ENCODE data around the gene DNAI7.

Gene DNAI7, protein sequence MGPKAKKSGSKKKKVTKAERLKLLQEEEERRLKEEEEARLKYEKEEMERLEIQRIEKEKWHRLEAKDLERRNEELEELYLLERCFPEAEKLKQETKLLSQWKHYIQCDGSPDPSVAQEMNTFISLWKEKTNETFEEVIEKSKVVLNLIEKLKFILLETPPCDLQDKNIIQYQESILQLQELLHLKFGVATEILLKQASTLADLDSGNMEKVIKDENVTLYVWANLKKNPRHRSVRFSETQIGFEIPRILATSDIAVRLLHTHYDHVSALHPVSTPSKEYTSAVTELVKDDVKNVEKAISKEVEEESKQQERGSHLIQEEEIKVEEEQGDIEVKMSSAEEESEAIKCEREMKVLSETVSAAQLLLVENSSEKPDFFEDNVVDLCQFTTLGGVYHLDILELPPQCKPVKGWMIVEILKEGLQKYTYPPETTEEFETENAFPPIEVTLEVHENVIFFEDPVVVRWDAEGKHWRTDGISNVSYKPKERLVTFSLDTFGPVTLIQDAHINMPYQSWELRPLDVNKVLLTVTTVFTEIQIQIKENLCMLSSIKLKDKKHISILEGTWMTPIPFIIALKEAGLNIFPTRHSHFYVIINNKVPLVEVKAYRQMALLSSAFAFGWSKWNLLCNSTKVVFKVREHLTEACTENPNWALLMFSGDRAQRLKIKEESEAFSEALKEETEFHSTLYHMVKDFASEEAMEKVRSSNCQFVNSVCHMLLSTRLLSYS

DNA sequence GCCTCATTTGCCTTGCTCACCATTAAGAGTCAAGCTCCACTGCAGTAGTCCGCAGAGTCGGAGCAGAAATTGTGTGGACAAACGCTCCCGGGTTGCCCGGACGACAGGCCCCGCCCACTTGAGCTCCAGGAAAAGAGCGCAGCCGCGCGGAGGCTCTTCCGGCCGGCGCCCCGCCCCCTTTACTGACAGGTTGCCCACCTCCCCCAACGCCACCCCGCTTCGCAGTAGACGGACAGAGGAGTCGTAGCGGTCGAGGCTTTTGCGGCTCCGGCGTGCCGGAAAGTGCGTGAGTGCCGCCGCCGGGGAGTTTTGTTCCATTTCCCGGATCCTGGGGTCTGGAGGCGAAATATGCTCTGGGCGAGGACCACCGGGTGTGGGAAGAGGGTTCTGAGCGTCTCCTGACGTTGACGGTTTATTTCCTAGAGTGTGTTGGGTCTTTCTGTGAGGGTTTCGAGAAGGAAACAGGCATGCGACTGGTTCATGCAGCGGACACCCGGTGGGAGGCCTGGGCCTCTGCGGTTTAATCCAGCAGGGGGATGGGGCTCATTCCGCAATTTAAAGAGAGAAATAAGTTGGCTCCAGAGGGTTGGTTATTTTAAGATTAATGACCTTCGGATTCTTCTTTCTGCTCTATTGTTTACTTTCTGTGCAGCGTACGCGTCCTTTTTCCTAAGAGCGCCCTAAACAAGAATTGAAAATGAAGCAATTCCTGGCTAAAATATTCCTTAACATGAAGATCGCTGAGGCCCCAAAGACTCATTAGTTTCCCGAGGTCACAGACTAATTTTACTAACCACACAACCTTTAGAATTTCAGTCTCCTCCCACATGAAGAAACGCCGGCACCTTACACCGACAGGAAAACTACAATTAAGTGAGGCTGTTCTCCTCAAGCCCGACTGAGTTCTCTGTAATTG lies at the start of gene DNAI7, which contains the start of gene ETFRF1:
TSS of gene DNAI7 (minus strand) at position 105 of the 916 bp plus-strand sequence. CDS start at position 23, 82 bp downstream.
TSS of gene ETFRF1 (plus strand) at position 182 of the 916 bp plus-strand sequence. CDS start 8,720 bp downstream, outside the sequence.
- Histone ChIP-seq H3K9me3 (ENCODE audit: control insufficient read depth, insufficient read depth, low read depth, low read length) (no peaks in the 10 kb centered on the region), H3K4me1 (ENCODE audit: control insufficient read depth, insufficient read depth, low read length) (peaks cover 8% of the 10 kb centered on the region; the same call in 1 of the 2 replicates), H3K36me3 (ENCODE audit: control insufficient read depth, insufficient read depth, low read length) (no peaks in the 10 kb centered on the region), H3K27ac (ENCODE audit: low read depth, low read length) (peak within 1 kb of the TSS; percentile 86), H3K4me3 (ENCODE audit: low read depth, low read length) (peak within 1 kb of the TSS; percentile 95), H3K27me3 (ENCODE audit: control insufficient read depth, insufficient read depth, low read length) (no peaks in the 10 kb centered on the region), H3K9ac (ENCODE audit: low read length) (peak within 1 kb of the TSS; percentile 95)

DNA sequence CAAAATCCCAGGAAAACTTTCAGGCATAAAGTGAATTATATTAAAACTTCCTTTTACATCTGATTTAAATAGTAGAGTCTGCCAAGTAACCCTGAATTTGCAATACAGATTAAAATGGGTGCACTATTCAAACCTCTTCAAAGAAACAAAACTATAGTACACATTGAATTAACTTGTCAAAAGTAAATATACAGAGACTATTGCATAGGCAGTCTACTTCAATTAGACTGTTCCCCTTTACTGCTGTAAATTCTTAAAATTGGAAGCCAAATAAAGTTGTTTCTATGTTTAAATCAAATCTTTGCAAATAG lies 48.7 kb upstream of the DNAI7 start:
- Histone ChIP-seq H3K9me3 (ENCODE audit: control insufficient read depth, insufficient read depth, low read depth, low read length) (no peaks in the 10 kb centered on the region), H3K36me3 (ENCODE audit: control insufficient read depth, insufficient read depth, low read length) (peaks cover 28% of the 10 kb centered on the region), H3K27me3 (ENCODE audit: control insufficient read depth, insufficient read depth, low read length) (no peaks in the 10 kb centered on the region), H3K4me3 (ENCODE audit: low read depth, low read length) (no peak overlapping the region), H3K4me1 (ENCODE audit: control insufficient read depth, insufficient read depth, low read length) (no peaks in the 10 kb centered on the region), H3K9ac (ENCODE audit: low read length) (no peak overlapping the region), H3K27ac (ENCODE audit: low read depth, low read length) (no peak overlapping the region)

DNA sequence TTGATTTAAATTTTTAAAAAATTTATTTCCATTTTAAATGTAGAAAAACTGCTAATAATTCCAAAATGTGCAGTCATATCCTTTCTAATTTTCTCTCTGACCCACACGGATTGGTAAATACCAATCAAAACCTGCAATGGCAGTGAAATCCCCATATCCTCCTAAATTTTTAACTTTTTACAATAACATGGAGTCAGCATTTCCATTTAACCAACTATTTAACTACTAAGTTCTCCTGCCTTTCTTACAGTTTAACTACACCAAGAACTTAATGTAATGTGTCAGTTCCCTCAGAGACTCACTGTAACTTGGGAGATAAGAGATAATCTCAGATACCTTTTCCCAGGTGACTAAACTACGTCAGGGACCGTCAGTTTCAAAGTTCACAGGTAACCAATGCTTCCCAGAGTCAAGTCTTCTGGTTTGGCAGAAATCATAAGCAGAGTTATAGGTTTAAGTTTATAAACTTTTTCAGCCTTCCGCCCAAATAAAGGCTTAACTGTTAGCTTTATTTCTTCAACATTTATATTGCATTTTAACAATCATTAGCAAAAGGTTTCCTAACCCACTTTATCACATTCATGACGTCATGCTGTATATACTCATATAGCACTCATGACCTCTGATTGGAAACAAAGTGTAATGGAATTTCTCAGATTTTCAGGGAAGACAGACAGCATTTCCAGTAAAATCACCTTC lies 48.2 kb upstream of the DNAI7 start:
- no peaks in the 10 kb centered on the region for H3K4me1 ChIP-seq (ENCODE audit: control insufficient read depth, insufficient read depth, low read length)
- H3K27ac ChIP-seq (ENCODE audit: low read depth, low read length) = no peak overlapping the region
- no peak overlapping the region for H3K4me3 ChIP-seq (ENCODE audit: low read depth, low read length)
- no peak overlapping the region for H3K9ac ChIP-seq (ENCODE audit: low read length)
- H3K27me3 ChIP-seq (ENCODE audit: control insufficient read depth, insufficient read depth, low read length) = no peaks in the 10 kb centered on the region
- peaks cover 32% of the 10 kb centered on the region for H3K36me3 ChIP-seq (ENCODE audit: control insufficient read depth, insufficient read depth, low read length)
- no peaks in the 10 kb centered on the region for H3K9me3 ChIP-seq (ENCODE audit: control insufficient read depth, insufficient read depth, low read depth, low read length)

DNA sequence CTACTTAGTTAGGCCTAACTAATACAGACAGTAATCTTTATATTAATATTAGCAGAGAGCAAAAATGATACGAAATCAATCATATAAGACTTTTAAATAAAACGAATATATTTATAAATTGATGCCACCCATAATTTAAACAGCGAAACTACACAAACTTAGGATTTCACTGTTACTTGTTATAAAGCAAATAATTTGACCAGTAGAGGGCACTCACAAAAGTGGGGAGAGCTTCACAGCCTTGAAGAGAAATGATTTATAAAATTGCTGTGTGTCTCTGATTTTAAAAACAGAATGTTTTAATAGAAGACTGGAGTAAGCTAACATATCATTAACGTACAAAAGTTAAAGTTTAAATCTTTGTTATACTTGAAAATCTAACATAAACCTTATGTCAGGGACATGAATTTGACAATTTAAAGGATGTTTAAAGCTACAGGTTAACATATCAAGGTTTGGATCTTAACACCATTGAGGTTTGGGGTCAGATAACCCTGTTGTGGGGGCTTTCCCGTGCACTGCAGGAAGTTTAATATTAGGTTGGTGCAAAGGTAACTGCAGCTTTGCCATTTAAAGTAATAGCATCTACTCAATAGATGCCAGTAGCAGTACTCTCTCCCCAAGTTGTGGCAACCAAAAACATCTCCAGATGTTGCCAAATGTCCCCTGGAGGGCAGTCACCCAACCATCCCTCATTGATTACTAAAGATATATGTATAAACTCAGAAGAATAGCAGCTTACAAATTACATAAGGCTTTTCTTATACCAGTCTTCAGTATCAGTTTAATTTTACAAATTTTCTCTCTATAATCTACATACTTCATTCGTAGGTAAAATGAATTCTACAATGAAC lies 46.4 kb upstream of the DNAI7 start:
- Histone ChIP-seq H3K9me3 (ENCODE audit: control insufficient read depth, insufficient read depth, low read depth, low read length) (no peaks in the 10 kb centered on the region), H3K27ac (ENCODE audit: low read depth, low read length) (no peak overlapping the region), H3K4me1 (ENCODE audit: control insufficient read depth, insufficient read depth, low read length) (no peaks in the 10 kb centered on the region), H3K36me3 (ENCODE audit: control insufficient read depth, insufficient read depth, low read length) (peaks cover 46% of the 10 kb centered on the region), H3K4me3 (ENCODE audit: low read depth, low read length) (no peak overlapping the region), H3K9ac (ENCODE audit: low read length) (no peak overlapping the region), H3K27me3 (ENCODE audit: control insufficient read depth, insufficient read depth, low read length) (no peaks in the 10 kb centered on the region)

DNA sequence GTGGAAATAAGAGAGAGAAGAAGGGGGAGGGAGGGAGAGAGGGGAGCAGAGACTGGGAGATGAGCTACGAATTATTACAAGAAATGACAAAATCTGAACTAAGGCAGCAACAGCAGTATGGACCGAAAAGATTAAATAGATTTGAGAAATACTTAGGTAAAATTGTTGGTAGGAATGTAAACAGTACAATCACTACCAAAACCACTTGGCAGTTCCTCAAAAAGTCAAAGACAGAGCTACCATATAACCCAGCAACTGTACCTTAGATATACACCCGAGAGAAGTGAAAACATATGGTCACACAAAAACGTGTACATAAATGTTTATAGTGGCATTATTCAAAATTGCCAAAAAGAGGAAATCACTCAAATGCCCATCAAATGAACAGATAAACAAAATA lies 41.7 kb upstream of the DNAI7 start:
- no peaks in the 10 kb centered on the region for H3K4me1 ChIP-seq (ENCODE audit: control insufficient read depth, insufficient read depth, low read length)
- no peaks in the 10 kb centered on the region for H3K27me3 ChIP-seq (ENCODE audit: control insufficient read depth, insufficient read depth, low read length)
- H3K9ac ChIP-seq (ENCODE audit: low read length) = no peak overlapping the region
- H3K9me3 ChIP-seq (ENCODE audit: control insufficient read depth, insufficient read depth, low read depth, low read length) = no peaks in the 10 kb centered on the region
- H3K4me3 ChIP-seq (ENCODE audit: low read depth, low read length) = no peak overlapping the region
- peaks cover 49% of the 10 kb centered on the region for H3K36me3 ChIP-seq (ENCODE audit: control insufficient read depth, insufficient read depth, low read length)
- H3K27ac ChIP-seq (ENCODE audit: low read depth, low read length) = no peak overlapping the region

DNA sequence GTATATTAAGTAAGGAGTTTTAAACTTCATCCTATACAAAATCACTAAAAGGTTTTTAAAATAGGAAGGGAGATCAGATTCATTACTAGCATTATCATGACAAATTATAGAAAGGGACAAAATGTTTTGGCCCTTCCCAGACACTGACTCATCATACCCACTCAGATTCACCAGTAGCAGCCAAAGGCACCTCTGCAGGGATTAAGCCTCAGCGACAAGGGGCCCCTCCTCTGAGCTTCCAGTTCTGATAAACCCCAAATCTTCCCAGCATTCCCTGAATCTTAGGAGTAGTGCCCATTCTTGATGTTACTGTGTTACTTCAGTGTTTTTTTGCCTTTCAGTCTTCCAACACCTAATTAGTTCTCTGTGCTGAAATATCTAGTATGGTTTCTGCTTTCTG lies 41.2 kb upstream of the DNAI7 start:
- peaks cover 51% of the 10 kb centered on the region for H3K36me3 ChIP-seq (ENCODE audit: control insufficient read depth, insufficient read depth, low read length)
- no peak overlapping the region for H3K27ac ChIP-seq (ENCODE audit: low read depth, low read length)

DNA sequence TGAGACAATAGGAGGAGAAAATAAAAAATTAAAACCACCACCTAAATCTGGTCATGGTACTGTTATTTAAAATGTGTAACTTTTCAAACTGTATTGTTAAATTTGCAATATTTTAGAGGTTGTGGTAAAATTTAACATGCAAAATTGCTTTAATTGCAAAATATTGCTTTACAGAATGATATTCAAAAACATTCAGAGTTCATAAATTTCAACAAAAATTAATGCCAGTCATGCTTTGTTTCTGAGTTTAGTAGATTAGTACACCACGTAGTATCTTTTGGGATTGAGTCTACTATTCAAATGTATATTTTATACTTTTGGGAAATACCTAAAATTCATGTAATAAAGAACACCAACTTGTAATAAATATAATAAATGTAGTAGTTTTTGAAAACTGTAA lies 18.4 kb upstream of the DNAI7 start:
- Histone ChIP-seq H3K9me3 (ENCODE audit: control insufficient read depth, insufficient read depth, low read depth, low read length) (no peaks in the 10 kb centered on the region), H3K27ac (ENCODE audit: low read depth, low read length) (no peak overlapping the region), H3K4me1 (ENCODE audit: control insufficient read depth, insufficient read depth, low read length) (no peaks in the 10 kb centered on the region), H3K9ac (ENCODE audit: low read length) (no peak overlapping the region), H3K27me3 (ENCODE audit: control insufficient read depth, insufficient read depth, low read length) (no peaks in the 10 kb centered on the region), H3K36me3 (ENCODE audit: control insufficient read depth, insufficient read depth, low read length) (peaks cover 19% of the 10 kb centered on the region), H3K4me3 (ENCODE audit: low read depth, low read length) (no peak overlapping the region)

More for the DNA sequence above, 41.2 kb upstream of the DNAI7 start:
- Histone ChIP-seq H3K4me1 (ENCODE audit: control insufficient read depth, insufficient read depth, low read length) (no peaks in the 10 kb centered on the region), H3K9me3 (ENCODE audit: control insufficient read depth, insufficient read depth, low read depth, low read length) (no peaks in the 10 kb centered on the region), H3K4me3 (ENCODE audit: low read depth, low read length) (no peak overlapping the region), H3K9ac (ENCODE audit: low read length) (no peak overlapping the region), H3K27me3 (ENCODE audit: control insufficient read depth, insufficient read depth, low read length) (no peaks in the 10 kb centered on the region)

DNA sequence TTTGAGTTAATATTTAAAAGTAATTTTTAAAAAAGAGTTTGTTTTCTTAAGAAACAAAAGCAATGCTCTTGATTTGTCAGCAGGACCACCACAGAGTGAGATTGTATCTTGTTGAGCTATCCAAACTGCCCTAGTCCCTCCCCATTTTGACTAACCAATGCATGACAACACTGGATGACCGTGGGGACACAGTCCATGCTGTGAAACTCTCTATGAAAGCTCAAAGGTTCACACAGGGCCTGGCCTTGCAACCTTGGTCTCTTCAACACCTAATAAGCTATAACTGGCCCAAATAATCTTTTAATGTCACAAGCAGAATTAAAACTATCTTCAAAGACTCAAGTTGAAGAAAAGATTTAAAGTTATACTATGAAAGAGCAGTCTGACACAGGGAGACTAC lies 13.6 kb upstream of the DNAI7 start:
- no peaks in the 10 kb centered on the region for H3K9me3 ChIP-seq (ENCODE audit: control insufficient read depth, insufficient read depth, low read depth, low read length)
- no peak overlapping the region for H3K27ac ChIP-seq (ENCODE audit: low read depth, low read length)
- peaks cover 33% of the 10 kb centered on the region for H3K36me3 ChIP-seq (ENCODE audit: control insufficient read depth, insufficient read depth, low read length)
- no peak overlapping the region for H3K4me3 ChIP-seq (ENCODE audit: low read depth, low read length)
- no peaks in the 10 kb centered on the region for H3K27me3 ChIP-seq (ENCODE audit: control insufficient read depth, insufficient read depth, low read length)
- H3K9ac ChIP-seq (ENCODE audit: low read length) = no peak overlapping the region
- no peaks in the 10 kb centered on the region for H3K4me1 ChIP-seq (ENCODE audit: control insufficient read depth, insufficient read depth, low read length)

DNA sequence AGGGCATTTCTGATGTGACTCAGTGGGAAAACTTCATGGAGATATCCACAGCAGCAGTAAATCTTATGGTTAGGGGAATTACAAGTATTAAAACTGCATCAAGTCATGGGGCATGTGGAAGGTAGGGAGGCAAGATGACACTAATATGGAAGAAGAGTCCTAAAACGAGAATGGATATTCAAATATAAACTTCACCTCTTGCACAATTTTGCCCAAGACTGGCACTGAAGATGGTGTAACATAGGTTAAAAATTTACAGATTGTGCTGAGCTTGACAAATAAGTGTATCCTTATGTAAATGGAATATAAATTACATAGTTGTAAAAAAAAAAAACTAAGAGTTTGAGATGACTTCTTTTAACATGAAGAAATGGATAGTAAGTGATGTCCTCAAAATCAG lies 12.9 kb upstream of the DNAI7 start:
- peaks cover 36% of the 10 kb centered on the region for H3K36me3 ChIP-seq (ENCODE audit: control insufficient read depth, insufficient read depth, low read length)
- H3K27ac ChIP-seq (ENCODE audit: low read depth, low read length) = no peak overlapping the region
- no peaks in the 10 kb centered on the region for H3K9me3 ChIP-seq (ENCODE audit: control insufficient read depth, insufficient read depth, low read depth, low read length)
- H3K4me1 ChIP-seq (ENCODE audit: control insufficient read depth, insufficient read depth, low read length) = no peaks in the 10 kb centered on the region
- H3K27me3 ChIP-seq (ENCODE audit: control insufficient read depth, insufficient read depth, low read length) = no peaks in the 10 kb centered on the region
- H3K9ac ChIP-seq (ENCODE audit: low read length) = no peak overlapping the region
- no peak overlapping the region for H3K4me3 ChIP-seq (ENCODE audit: low read depth, low read length)

DNA sequence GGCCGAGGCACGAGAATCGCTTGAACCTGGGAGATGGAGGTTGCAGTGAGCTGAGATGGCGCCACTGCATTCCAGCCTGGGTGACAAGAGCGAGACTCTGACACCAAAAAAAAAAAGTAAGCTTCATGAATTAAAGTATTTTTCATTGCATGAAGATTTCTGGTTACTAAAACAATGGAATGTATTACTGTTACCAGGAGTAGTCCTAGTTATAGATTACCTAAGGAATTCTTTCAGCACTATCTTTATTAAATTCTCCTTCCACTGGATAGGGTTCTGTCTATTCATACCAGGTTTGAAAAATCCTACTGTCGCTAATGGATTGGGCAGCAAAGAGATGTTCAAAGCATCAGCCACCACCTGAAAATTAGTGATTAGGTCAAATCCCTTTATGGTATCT lies 12.5 kb upstream of the DNAI7 start:
- Histone ChIP-seq H3K9ac (ENCODE audit: low read length) (no peak overlapping the region), H3K4me1 (ENCODE audit: control insufficient read depth, insufficient read depth, low read length) (no peaks in the 10 kb centered on the region), H3K27me3 (ENCODE audit: control insufficient read depth, insufficient read depth, low read length) (no peaks in the 10 kb centered on the region), H3K4me3 (ENCODE audit: low read depth, low read length) (no peak overlapping the region), H3K27ac (ENCODE audit: low read depth, low read length) (no peak overlapping the region), H3K36me3 (ENCODE audit: control insufficient read depth, insufficient read depth, low read length) (peaks cover 36% of the 10 kb centered on the region), H3K9me3 (ENCODE audit: control insufficient read depth, insufficient read depth, low read depth, low read length) (no peaks in the 10 kb centered on the region)
